A549 (cell line): ENCODE data around the gene CBARP.

Source experiments
- EHMT2 ChIP-seq: fragments of 200-600 bp; sonication (generic); IDR thresholded peaks from 2 replicates; pipeline ENCODE4 v1.6.1; 2016; ENCODE audit warnings: antibody characterized with exemption, low read depth, mild to moderate bottlenecking, moderate library complexity
- MAFK ChIP-seq: fragments of 450-650 bp; IDR thresholded peaks from 2 replicates; pipeline ENCODE4 v1.6.1; 2014; ENCODE audit not compliant: partially characterized antibody
- POLR2AphosphoS2 ChIP-seq: conservative IDR thresholded peaks from 2 replicates; pipeline ENCODE4 v1.6.1; 2012; ENCODE audit warnings: low read length, improper control_type of control experiment, inconsistent platforms
- TF ChIP-seq, protein P1 (sequence below): fragments of >200 bp; sonication (Bioruptor Twin); formaldehyde crosslinking; IDR thresholded peaks from 3 replicates; pipeline ENCODE4 v1.5.1; 2016
- TF ChIP-seq, protein P2 (sequence below): fragments of 450-650 bp; IDR thresholded peaks from 2 replicates; pipeline ENCODE4 v1.6.1; 2014; ENCODE audit warnings: antibody characterized with exemption

DNA sequence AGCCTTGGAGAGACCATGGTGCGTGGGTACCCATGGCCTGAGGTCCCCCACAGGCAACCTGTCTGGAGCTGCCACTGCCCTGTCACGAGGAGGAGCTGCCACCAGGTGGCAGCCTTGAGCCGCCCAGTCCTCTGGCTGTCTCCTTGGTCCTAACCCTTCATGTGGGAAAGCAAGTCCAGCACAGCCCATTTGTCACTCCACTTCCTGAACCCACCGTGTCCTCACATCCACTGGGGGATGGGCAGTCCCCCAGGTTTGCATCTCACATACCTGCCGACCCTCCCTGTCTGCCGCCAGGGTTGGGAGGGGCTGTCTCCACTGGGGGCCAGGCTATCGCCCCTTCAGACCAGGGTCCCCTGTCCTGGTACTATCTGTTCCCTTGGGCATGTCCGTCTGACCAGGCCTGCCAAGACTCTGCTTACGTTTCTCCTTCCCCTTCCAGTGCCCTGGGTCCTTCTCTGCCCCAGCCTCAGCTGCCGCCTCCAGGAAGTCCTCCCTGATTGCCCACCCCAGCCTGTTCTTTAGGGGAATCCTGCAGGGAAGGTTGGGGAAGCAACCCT, 42.1 kb upstream of the CBARP start:
- TF ChIP-seq, protein P1, sequence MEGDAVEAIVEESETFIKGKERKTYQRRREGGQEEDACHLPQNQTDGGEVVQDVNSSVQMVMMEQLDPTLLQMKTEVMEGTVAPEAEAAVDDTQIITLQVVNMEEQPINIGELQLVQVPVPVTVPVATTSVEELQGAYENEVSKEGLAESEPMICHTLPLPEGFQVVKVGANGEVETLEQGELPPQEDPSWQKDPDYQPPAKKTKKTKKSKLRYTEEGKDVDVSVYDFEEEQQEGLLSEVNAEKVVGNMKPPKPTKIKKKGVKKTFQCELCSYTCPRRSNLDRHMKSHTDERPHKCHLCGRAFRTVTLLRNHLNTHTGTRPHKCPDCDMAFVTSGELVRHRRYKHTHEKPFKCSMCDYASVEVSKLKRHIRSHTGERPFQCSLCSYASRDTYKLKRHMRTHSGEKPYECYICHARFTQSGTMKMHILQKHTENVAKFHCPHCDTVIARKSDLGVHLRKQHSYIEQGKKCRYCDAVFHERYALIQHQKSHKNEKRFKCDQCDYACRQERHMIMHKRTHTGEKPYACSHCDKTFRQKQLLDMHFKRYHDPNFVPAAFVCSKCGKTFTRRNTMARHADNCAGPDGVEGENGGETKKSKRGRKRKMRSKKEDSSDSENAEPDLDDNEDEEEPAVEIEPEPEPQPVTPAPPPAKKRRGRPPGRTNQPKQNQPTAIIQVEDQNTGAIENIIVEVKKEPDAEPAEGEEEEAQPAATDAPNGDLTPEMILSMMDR, result peak; percentile 76
- TF ChIP-seq MAFK (no peak), EHMT2 (no peak), POLR2AphosphoS2 (no peak)
- TF ChIP-seq, protein P2, sequence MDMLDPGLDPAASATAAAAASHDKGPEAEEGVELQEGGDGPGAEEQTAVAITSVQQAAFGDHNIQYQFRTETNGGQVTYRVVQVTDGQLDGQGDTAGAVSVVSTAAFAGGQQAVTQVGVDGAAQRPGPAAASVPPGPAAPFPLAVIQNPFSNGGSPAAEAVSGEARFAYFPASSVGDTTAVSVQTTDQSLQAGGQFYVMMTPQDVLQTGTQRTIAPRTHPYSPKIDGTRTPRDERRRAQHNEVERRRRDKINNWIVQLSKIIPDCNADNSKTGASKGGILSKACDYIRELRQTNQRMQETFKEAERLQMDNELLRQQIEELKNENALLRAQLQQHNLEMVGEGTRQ, result no peak
